NCI-H748 (cell line): ENCODE measurements around the gene TTLL3.
"Not testable (repeated sequence)": the region's sequence is repeated elsewhere in the genome, so short reads cannot be mapped to it uniquely, and the experiment has no call there.

Experiments
- DNase-seq: peaks from one replicate; lab custom pipeline; 2025; ENCODE audit not compliant: unreplicated experiment; lab: John Stamatoyannopoulos, UW

TTLL3 gene

DNA sequence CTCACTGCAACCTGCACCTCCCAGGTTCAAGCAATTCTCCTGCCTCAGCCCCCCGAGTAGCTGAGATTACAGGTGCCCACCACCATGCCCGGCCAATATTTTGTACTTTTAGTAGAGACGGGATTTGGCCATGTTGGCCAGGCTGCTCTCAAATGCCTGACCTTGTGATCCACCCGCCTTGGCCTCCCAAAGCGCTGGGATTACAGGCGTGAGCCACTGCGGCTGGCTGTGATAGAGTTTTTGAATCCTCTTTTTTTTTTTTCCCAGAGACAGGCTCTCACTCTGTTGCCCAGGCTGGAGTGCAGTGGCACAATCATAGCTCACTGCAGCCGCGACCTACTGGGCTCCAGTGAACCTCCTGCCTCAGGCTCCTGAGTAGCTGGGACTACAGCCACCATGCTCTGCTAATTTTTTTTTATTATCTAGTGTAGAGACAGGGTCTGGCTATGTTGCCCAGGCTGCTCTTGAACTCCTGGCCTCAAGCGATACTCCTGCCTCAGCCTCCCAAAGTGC is 55.1 kb downstream of the TTLL3 start:
- DNase-seq, result not testable (repeated sequence)

DNA sequence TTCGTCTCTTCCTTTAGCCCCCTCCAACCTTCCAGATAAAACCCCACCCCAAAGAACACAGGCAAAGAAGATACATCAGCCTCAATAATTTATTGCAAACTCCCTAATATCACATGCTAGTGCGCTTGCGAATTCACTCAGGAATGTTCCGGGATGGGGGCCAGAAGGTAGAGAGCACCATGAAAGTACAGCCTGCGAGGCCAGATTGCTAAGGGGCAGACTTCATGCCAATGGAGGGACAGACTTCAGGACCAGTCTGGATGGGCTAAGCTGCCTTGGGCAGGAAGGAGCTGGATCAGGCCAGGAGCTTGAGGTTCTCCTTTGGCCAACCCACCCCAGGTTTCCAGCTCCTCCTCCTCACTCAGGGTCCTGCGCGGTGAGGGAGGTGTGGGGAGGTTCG is 56.6 kb downstream of the TTLL3 start:
- no peak for DNase-seq

GRCh38 chr3:9867106-9867505 is 57.0 kb downstream of the TTLL3 start:
- DNase-seq, result no peak

- no peak for DNase-seq
Observed at GRCh38 chr3:9869955-9870354, 59.9 kb downstream of the TTLL3 start.

GRCh38 chr3:9870978-9871377 is 60.9 kb downstream of the TTLL3 start:
- DNase-seq, result no peak

DNA sequence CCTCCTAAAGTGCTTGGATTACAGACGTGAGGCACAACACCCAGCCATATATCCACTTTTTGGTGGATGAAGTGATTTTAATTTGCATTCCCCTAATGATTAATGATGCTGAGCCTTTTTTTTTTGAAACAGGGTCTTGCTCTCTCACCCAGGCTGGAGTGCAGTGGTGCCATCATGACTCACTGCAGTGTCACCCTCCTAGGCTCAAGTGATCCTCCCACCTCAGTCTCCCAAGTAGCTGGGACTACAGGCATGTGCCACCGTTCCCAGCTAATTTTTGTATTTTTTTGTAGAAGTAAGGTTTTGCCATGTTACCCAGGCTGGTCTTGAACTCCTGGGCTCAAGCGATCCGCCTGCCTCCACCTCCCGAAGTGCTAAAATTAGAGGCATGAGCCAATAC is 62.0 kb downstream of the TTLL3 start:
- not testable (repeated sequence) for DNase-seq

GRCh38 chr3:9875448-9875847 is 65.4 kb downstream of the TTLL3 start:
- peak; percentile 65 for DNase-seq

GRCh38 chr3:9876255-9876654 is 66.2 kb downstream of the TTLL3 start:
- DNase-seq, result not testable (repeated sequence)

- DNase-seq, result no peak
Observed at GRCh38 chr3:9876991-9877390, 66.9 kb downstream of the TTLL3 start.

- no peak for DNase-seq
Observed at GRCh38 chr3:9878700-9879099, 68.6 kb downstream of the TTLL3 start.

DNA sequence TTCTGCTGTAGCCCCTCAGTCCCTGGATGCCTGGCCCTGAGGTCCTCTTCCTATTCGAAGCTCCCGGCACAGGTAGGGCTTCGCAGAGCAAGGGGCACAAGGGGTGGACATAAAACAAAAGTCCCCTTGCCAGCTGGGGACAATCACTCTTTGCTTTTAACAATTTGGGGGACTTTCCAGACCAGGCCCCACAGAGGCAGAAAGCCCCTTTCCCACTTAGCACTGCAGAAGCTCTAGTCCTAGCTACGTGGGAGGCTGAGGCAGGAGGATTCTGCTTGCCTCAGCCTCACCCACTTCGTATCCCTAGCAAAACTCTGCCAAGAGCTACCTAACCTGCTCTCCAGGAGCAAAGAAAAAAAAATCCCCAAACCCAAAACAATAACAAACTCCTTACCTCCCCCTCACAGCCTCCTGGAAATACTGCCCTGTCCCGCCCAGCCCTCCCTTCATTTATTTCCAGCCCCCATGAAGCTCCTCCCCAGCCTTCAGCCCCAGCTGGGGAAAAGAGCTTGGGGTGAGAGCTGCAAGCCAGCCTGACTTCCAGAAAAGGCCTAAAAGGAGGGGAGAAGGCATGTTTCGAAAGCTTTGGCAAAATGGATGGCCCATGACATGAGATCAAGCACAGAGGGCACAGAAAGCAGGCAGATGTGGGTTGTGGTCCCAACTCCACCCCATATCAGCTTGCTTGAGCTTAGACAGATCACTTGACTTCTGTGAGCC is 69.9 kb downstream of the TTLL3 start, which contains the start of gene CIDEC:
CIDEC (minus strand) TSS at position 424 of the 720 bp plus-strand sequence. CDS start 1,767 bp downstream, outside the sequence.
- DNase-seq, result no peak

GRCh38 chr3:9881441-9881840 is 71.4 kb downstream of the TTLL3 start:
- DNase-seq, result no peak

DNA sequence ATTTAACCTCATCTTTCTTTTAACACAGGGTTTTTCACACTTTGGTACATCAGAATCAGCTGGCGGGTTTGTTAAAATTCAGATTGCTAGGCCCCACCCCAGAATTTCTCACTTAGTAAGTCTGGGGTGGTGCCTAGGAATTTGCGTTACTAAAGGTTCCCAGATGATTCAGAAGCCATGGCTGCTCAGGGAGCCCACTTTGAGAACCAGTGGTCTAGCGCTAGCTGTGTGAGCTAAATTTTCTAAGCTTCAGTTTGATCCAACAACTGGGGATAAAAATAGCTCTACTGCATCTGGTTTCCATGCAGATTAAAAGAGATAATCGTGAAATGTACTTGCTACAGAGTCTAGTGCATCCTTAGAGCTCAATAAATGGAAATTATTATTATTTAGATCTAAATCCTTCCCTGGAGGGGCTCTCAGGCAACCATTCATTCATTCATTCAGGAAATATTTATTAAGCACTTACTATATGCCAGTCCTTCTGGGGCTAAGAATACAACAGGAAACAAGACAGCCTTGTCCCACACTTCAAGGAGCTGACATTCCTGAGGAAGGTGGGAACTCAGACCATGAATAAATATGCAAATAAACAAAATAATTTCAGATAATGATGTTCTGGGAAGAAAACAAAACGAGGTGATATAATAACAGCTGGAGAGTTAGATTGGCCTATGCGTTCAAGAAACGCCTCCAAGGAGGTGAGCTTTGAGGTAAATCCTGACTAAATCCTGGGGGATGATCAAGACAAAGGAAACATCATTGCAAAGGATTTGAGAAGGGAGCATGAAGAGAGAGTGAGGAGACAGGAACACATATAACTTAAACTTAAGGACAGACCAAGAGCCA is 73.9 kb downstream of the TTLL3 start:
- no peak for DNase-seq

- DNase-seq, result no peak
Observed at GRCh38 chr3:9884555-9885165, 74.6 kb downstream of the TTLL3 start.
